Bronchial epithelial cell (primary cell): ENCODE measurements around the gene EEF2K. TPM values are rescaled to one million over a fixed set of nuclear protein-coding genes. Genes with fewer than 3 reads are reported as not detected.
"Not testable (repeated sequence)": the region's sequence is repeated elsewhere in the genome, so short reads cannot be mapped to it uniquely, and the experiment has no call there.

Experiments used
- DNase-seq: peaks from one replicate; pipeline ENCODE4 v3.0.0-alpha.2; 2010; ENCODE audit warnings: low read depth
- FAIRE-seq: peaks from 2 replicates; lab custom pipeline; 2011; peaks lifted over from hg19 to GRCh38; lab: Jason Lieb, UNC
- H3K27me3 ChIP-seq: 2 replicates; pipeline ENCODE4 v1.5.1; 2011; ENCODE audit warnings: low read length; ENCODE audit not compliant: control insufficient read depth, insufficient read depth
- H3K36me3 ChIP-seq: 2 replicates; pipeline ENCODE4 v1.5.1; 2011; ENCODE audit warnings: low read length; ENCODE audit not compliant: control insufficient read depth, insufficient read depth
- H3K4me3 ChIP-seq: 2 replicates; pipeline ENCODE4 v1.5.1; 2011; ENCODE audit warnings: mild to moderate bottlenecking, low read depth, low read length, control low read depth
- CTCF ChIP-seq: IDR thresholded peaks from 2 replicates; pipeline ENCODE4 v1.5.1; 2011; ENCODE audit warnings: mild to moderate bottlenecking, moderate library complexity, low read length, control low read depth, inconsistent platforms; ENCODE audit not compliant: insufficient read depth, severe bottlenecking
- total RNA-seq: library from RNA; depleted of rRNA; stranded (reverse); fragments of >200 nt; gene quantifications from 2 replicates; pipeline ENCODE4 v1.2.1, GENCODE V29; 2014

EEF2K gene
- total RNA-seq, 1 donor from 2014 or later, result 6.3 TPM

DNA sequence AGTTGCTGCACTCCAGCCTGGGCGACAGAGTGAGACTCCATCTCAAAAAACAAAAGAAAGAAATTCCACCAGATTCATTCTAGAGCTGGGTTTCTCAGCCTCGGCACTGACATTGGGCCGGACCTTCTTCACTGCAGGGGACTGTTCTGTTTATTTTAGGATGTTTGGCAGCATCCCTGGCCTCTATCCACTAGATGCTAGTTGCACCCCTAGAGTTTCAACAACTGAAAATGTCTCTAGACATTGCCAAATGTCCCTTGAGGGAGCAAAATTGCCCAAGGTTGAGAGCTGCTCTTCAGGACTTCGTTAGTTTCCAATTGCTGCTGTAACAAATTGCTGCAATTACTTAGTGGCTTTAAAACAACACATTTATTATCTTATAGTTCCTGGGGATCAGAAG is 7.2 kb downstream of the EEF2K start:
- no peak for DNase-seq
- Histone ChIP-seq H3K4me3 (no peak overlapping the region), H3K36me3 (peaks cover 3% of the 10 kb centered on the region), H3K27me3 (no peaks in the 10 kb centered on the region)
- no peak for TF ChIP-seq CTCF
- FAIRE-seq, result no peak

DNA sequence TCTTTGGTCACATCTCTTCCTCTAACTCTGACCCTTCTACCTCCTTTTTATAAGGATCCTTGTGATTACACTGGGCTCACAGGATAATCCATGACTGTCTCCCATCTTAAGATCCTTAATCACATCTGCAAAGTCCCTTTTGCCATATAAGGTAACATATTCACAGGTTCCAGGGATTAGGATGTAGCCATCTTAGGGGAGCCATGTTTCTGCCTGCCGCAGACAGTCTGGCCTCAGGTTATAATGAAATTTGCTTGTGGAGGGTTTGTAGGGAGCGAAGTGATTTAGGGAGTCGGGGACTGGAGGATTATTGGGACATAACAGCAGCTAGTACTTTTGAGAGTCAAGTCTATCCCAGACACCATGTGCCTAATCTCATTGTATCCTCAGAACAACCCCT is 7.7 kb downstream of the EEF2K start:
- Histone ChIP-seq H3K36me3 (peaks cover 3% of the 10 kb centered on the region), H3K27me3 (no peaks in the 10 kb centered on the region), H3K4me3 (no peak overlapping the region)
- no peak for FAIRE-seq
- DNase-seq, result no peak
- TF ChIP-seq CTCF, result no peak

- FAIRE-seq (no peak), DNase-seq (no peak)
- Histone ChIP-seq H3K27me3 (no peaks in the 10 kb centered on the region), H3K4me3 (no peak overlapping the region), H3K36me3 (peaks cover 3% of the 10 kb centered on the region)
- no peak for TF ChIP-seq CTCF
These were observed 8.3 kb downstream of the EEF2K start for GRCh38 chr16:22214402-22214801.

GRCh38 chr16:22214889-22215288 is 8.8 kb downstream of the EEF2K start:
- no peak for TF ChIP-seq CTCF
- Histone ChIP-seq H3K27me3 (no peaks in the 10 kb centered on the region), H3K36me3 (peaks cover 3% of the 10 kb centered on the region), H3K4me3 (no peak overlapping the region)
- DNase-seq (no peak), FAIRE-seq (no peak)

DNA sequence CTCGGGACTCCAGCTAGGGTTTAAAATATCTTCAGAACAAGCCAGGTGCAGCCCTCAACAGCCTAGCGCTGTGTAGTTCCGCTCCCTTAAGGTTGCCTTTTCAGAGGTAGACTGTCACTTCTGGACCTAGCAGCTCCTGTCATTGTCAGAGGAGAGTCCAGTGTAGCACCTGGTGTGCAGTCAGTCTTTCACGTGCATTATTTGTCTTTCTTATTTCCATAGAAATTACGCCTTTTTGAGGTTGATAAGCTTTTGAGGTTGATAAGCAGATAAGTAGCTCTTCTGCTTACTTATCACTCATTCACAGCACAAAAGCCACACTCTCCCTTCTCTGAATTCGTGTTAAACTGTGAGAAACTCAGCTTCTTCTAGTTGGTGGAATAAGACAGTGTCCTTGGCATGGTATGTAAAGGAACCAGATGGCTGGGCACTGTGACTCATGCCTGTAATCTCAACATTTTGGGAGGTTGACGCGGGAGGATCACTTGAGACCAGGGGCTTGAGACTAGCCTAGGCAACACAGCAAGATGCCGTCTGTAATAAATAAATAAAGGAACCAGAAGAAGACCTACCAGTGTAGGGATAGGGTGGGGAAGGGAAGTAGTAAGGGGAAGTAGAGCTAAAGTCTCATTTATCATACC is 10.2 kb downstream of the EEF2K start:
- FAIRE-seq (no peak), DNase-seq (no peak)
- H3K36me3 ChIP-seq, result peaks cover 3% of the 10 kb centered on the region
- no peaks in the 10 kb centered on the region for H3K27me3 ChIP-seq
- no peak overlapping the region for H3K4me3 ChIP-seq
- TF ChIP-seq CTCF, result no peak

DNA sequence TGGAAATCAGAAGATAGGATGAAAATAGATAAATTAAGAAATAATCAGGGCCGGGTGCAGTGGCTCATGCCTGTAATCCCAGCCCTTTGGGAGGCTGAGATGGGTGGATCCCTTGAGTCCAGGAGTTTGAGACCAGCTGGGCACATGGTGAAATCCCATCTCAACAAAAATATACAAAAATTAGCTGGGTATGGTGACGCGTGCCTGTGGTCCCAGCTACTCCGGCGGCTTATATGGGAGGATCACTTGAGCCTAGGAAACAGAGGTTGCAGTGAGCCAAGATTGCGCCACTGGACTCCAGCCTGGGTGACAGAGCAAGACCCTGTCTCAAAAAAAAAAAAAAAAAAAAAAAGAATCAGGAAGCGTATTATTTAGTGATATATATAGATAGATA is 10.8 kb downstream of the EEF2K start:
- DNase-seq, H3K27me3 ChIP-seq, H3K36me3 ChIP-seq, FAIRE-seq, H3K4me3 ChIP-seq: not testable (repeated sequence)
